H9 (cell line): ENCODE measurements around the gene ARHGAP10. TPM values are rescaled to one million over a fixed set of nuclear protein-coding genes. Genes with fewer than 3 reads are reported as not detected.

Experiments
- DNase-seq: peaks from one replicate; pipeline ENCODE4 v3.0.0-alpha.2; 2017
- H2AFZ ChIP-seq: one replicate; pipeline ENCODE4 v1.6.1; 2013; ENCODE audit warnings: mild to moderate bottlenecking, low read length, control low read depth, moderate library complexity
- H2AK5ac ChIP-seq: 2 replicates; pipeline ENCODE4 v1.6.1; 2013; ENCODE audit warnings: low read length, control low read depth, mixed read lengths; ENCODE audit not compliant: insufficient read length
- H2BK120ac ChIP-seq: one replicate; pipeline ENCODE4 v1.6.1; 2013; ENCODE audit warnings: low read depth, mild to moderate bottlenecking, low read length, control low read depth, inconsistent platforms; ENCODE audit not compliant: poor library complexity, severe bottlenecking
- H2BK12ac ChIP-seq: 2 replicates; pipeline ENCODE4 v1.6.1; 2013; ENCODE audit warnings: low read length, control low read depth, mixed read lengths, low read depth; ENCODE audit not compliant: insufficient read length
- H2BK15ac ChIP-seq: 2 replicates; pipeline ENCODE4 v1.6.1; 2013; ENCODE audit warnings: low read depth, low read length, control low read depth
- H2BK20ac ChIP-seq: one replicate; pipeline ENCODE4 v1.6.1; 2013; ENCODE audit warnings: low read depth, mild to moderate bottlenecking, low read length, control low read depth, inconsistent platforms; ENCODE audit not compliant: poor library complexity, severe bottlenecking
- H2BK5ac ChIP-seq: 2 replicates; pipeline ENCODE4 v1.6.1; 2013; ENCODE audit warnings: low read length, control low read depth, mixed read lengths; ENCODE audit not compliant: insufficient read length
- H3K14ac ChIP-seq: 2 replicates; pipeline ENCODE4 v1.6.1; 2013; ENCODE audit warnings: low read length, control low read depth; ENCODE audit not compliant: insufficient read depth
- H3K18ac ChIP-seq: 2 replicates; pipeline ENCODE4 v1.6.1; 2013; ENCODE audit warnings: low read depth, mild to moderate bottlenecking, mixed read lengths, low read length, control low read depth; ENCODE audit not compliant: insufficient read length
- H3K23ac ChIP-seq: 2 replicates; pipeline ENCODE4 v1.6.1; 2013; ENCODE audit warnings: low read length, control low read depth, mixed read lengths, low read depth; ENCODE audit not compliant: insufficient read length
- H3K23me2 ChIP-seq: 2 replicates; pipeline ENCODE4 v1.6.1; 2013; ENCODE audit warnings: low read depth, mild to moderate bottlenecking, mixed read lengths, low read length, control low read depth; ENCODE audit not compliant: insufficient read length, poor library complexity, severe bottlenecking
- H3K27ac ChIP-seq: 2 replicates; pipeline ENCODE4 v1.5.1; 2013; ENCODE audit warnings: low read length, control low read depth, mixed read lengths, low read depth; ENCODE audit not compliant: insufficient read length
- H3K27me3 ChIP-seq: 2 replicates; pipeline ENCODE4 v1.6.1; 2013; ENCODE audit warnings: low read length, control low read depth, inconsistent platforms; ENCODE audit not compliant: insufficient read depth
- H3K4ac ChIP-seq: 2 replicates; pipeline ENCODE4 v1.6.1; 2013; ENCODE audit warnings: low read depth, mild to moderate bottlenecking, control low read depth, inconsistent platforms, low read length, moderate library complexity
- H3K4me1 ChIP-seq: 2 replicates; pipeline ENCODE4 v1.6.1; 2013; ENCODE audit warnings: low read length, control low read depth, inconsistent platforms; ENCODE audit not compliant: insufficient read depth
- H3K4me2 ChIP-seq: 2 replicates; pipeline ENCODE4 v1.6.1; 2013; ENCODE audit warnings: low read length, control low read depth, mixed read lengths; ENCODE audit not compliant: insufficient read length, insufficient read depth
- H3K56ac ChIP-seq: 2 replicates; pipeline ENCODE4 v1.6.1; 2013; ENCODE audit warnings: low read depth, mild to moderate bottlenecking, mixed read lengths, low read length, control low read depth; ENCODE audit not compliant: insufficient read length
- H3K79me1 ChIP-seq: 2 replicates; pipeline ENCODE4 v1.6.1; 2013; ENCODE audit warnings: low read depth, mild to moderate bottlenecking, moderate library complexity, low read length, control low read depth, inconsistent platforms; ENCODE audit not compliant: insufficient read depth, poor library complexity, severe bottlenecking
- H3K79me2 ChIP-seq: 2 replicates; pipeline ENCODE4 v1.6.1; 2013; ENCODE audit warnings: low read length, control low read depth, inconsistent platforms; ENCODE audit not compliant: insufficient read depth
- H3K9ac ChIP-seq: 2 replicates; pipeline ENCODE4 v1.6.1; 2013; ENCODE audit warnings: low read length, control low read depth, mixed read lengths; ENCODE audit not compliant: insufficient read length; ENCODE audit errors: extremely low read depth
- H3K9me3 ChIP-seq: one replicate; pipeline ENCODE4 v1.6.1; 2013; ENCODE audit warnings: low read depth, low read length, inconsistent platforms; ENCODE audit not compliant: control insufficient read depth
- H3T11ph ChIP-seq: one replicate; pipeline ENCODE4 v1.6.1; 2013; ENCODE audit warnings: mild to moderate bottlenecking, low read length, control low read depth, inconsistent platforms
- H4K20me1 ChIP-seq: one replicate; pipeline ENCODE4 v1.6.1; 2013; ENCODE audit not compliant: control insufficient read depth, insufficient read length, insufficient read depth
- H4K5ac ChIP-seq: 2 replicates; pipeline ENCODE4 v1.6.1; 2013; ENCODE audit warnings: low read depth, mild to moderate bottlenecking, mixed read lengths, low read length, control low read depth; ENCODE audit not compliant: insufficient read length
- H4K8ac ChIP-seq: replicated peaks from 2 replicates; pipeline ENCODE4 v1.6.1; 2013; ENCODE audit warnings: low read length, control low read depth, mixed read lengths, low read depth; ENCODE audit not compliant: insufficient read length
- H4K91ac ChIP-seq: 2 replicates; pipeline ENCODE4 v1.6.1; 2013; ENCODE audit warnings: low read depth, mild to moderate bottlenecking, moderate library complexity, mixed read lengths, low read length, control low read depth; ENCODE audit not compliant: insufficient read length
- H3K27ac Mint-ChIP-seq, 3 experiments: 2 replicates in 2 of 3; 3 replicates in 1 of 3; pipeline ENCODE4 v1.8.0; 2020 to 2021; ENCODE audit warnings: mixed read lengths in 3 of 3, mild to moderate bottlenecking in 1 of 3, moderate library complexity in 1 of 3
- H3K27me3 Mint-ChIP-seq: 2 replicates; pipeline ENCODE4 v1.8.0; 2021; ENCODE audit warnings: low read depth, mild to moderate bottlenecking, moderate library complexity, mixed read lengths
- H3K36me3 Mint-ChIP-seq, 3 experiments: 2 replicates in 2 of 3; 3 replicates in 1 of 3; pipeline ENCODE4 v1.8.0; 2020 to 2021; ENCODE audit warnings: low read depth in 3 of 3, mixed read lengths in 3 of 3; ENCODE audit not compliant: insufficient read depth in 1 of 3
- H3K4me1 Mint-ChIP-seq, 2 experiments: 2 replicates each; pipeline ENCODE4 v1.8.0; 2020; ENCODE audit warnings: mixed read lengths in 2 of 2
- H3K4me3 Mint-ChIP-seq, 2 experiments: 2 replicates in 1 of 2; 3 replicates in 1 of 2; pipeline ENCODE4 v1.8.0; 2020 to 2021; ENCODE audit warnings: mild to moderate bottlenecking in 2 of 2, mixed read lengths in 2 of 2, moderate library complexity in 1 of 2
- H3K9me3 Mint-ChIP-seq, 2 experiments: 2 replicates in 1 of 2; 3 replicates in 1 of 2; pipeline ENCODE4 v1.8.0; 2020; ENCODE audit warnings: mild to moderate bottlenecking in 2 of 2, mixed read lengths in 2 of 2, moderate library complexity in 1 of 2
- CTCF ChIP-seq: fragments of 200-600 bp; sonication (generic); conservative IDR thresholded peaks from 3 replicates; pipeline ENCODE4 v1.8.0; 2021; ENCODE audit warnings: antibody characterized with exemption, mild to moderate bottlenecking
- WGBS: extraction: QIAGEN DNeasy Blood & Tissue Kit; methylation state at CpG from one replicate; pipeline ENCODE4 v1.1.7; 2013; ENCODE audit warnings: missing lambda C conversion rate, low lambda C conversion rate, mixed read lengths; ENCODE audit not compliant: insufficient read length; ENCODE audit errors: extremely low coverage; 5-methylcytosine and 5-hydroxymethylcytosine counted together
- total RNA-seq: library from RNA; stranded (reverse); gene quantifications from 2 replicates; pipeline ENCODE4 v1.2.1, GENCODE V29; 2021

The ARHGAP10 gene
- total RNA-seq, 1 experiment from 2014 or later: 7.8 TPM

GRCh38 chr4:148055844-148056243, 324.0 kb downstream of the ARHGAP10 start:
- Histone ChIP-seq H3K79me1 (no peaks in the 10 kb centered on the region), H4K5ac (no peak overlapping the region), H3K27me3 (no peaks in the 10 kb centered on the region), H2BK12ac (no peak overlapping the region), H3K23me2 (no peaks in the 10 kb centered on the region), H3K27ac (no peak overlapping the region), H2BK20ac (no peak overlapping the region), H3K14ac (no peak overlapping the region), H3T11ph (no peak overlapping the region), H2BK5ac (no peak overlapping the region), H2AK5ac (no peak overlapping the region), H2BK15ac (no peak overlapping the region), H3K4me2 (no peak overlapping the region), H2BK120ac (no peak overlapping the region), H4K20me1 (no peaks in the 10 kb centered on the region), H3K23ac (no peak overlapping the region), H3K56ac (no peak overlapping the region), H3K9me3 (no peaks in the 10 kb centered on the region), H3K4me1 (peaks cover 5% of the 10 kb centered on the region; the same call in 1 of the 2 replicates), H2AFZ (no peak overlapping the region), H3K18ac (no peak overlapping the region), H4K91ac (no peak overlapping the region), H4K8ac (no peak overlapping the region), H3K79me2 (no peaks in the 10 kb centered on the region), H3K4ac (no peak overlapping the region), H3K9ac (no peak overlapping the region)
- Mint-ChIP-seq H3K27me3 (no peaks in the 10 kb centered on the region), H3K36me3 (no peaks in the 10 kb centered on the region), H3K27ac (no peak overlapping the region), H3K4me1 (peaks cover 28 to 33% of the 10 kb centered on the region in 2 experiments), H3K9me3 (no peaks in the 10 kb centered on the region), H3K4me3 (no peak overlapping the region)
- WGBS: no CpG with 5 or more reads among the region's 6 CpGs
- DNase-seq: no peak
- TF ChIP-seq CTCF: no peak
